ENCODE data around the gene EFEMP1.
"Not testable (repeated sequence)": the region's sequence is repeated elsewhere in the genome, so short reads cannot be mapped to it uniquely, and the experiment has no call there.

The EFEMP1 gene

GRCh38 chr2:55865096-55865835 lies 58.3 kb downstream of the EFEMP1 start:
- DNase-seq (ENCODE audit: low read depth, low spot score), result no peak

GRCh38 chr2:55864351-55865084 lies 59.1 kb downstream of the EFEMP1 start:
- no peak for DNase-seq (ENCODE audit: low read depth, low spot score)

- DNase-seq (ENCODE audit: low read depth, low spot score), result no peak
Measured at GRCh38 chr2:55862673-55863390, 60.8 kb downstream of the EFEMP1 start.

GRCh38 chr2:55862246-55862645 lies 61.3 kb downstream of the EFEMP1 start:
- DNase-seq (ENCODE audit: low read depth, low spot score), result peak; percentile 31

- no peak for DNase-seq (ENCODE audit: low read depth, low spot score)
Measured at GRCh38 chr2:55861733-55862132, 61.8 kb downstream of the EFEMP1 start.

- DNase-seq (ENCODE audit: low read depth, low spot score), result no peak
Measured at GRCh38 chr2:55860832-55861231, 62.8 kb downstream of the EFEMP1 start.

- no peak for DNase-seq (ENCODE audit: low read depth, low spot score)
Measured at GRCh38 chr2:55859875-55860274, 63.7 kb downstream of the EFEMP1 start.

GRCh38 chr2:55857766-55858165 lies 65.8 kb downstream of the EFEMP1 start:
- DNase-seq (ENCODE audit: low read depth, low spot score), result no peak

GRCh38 chr2:55856936-55857335 lies 66.6 kb downstream of the EFEMP1 start:
- no peak for DNase-seq (ENCODE audit: low read depth, low spot score)

- no peak for DNase-seq (ENCODE audit: low read depth, low spot score)
Measured at GRCh38 chr2:55848096-55848495, 75.5 kb downstream of the EFEMP1 start.

- DNase-seq (ENCODE audit: low read depth, low spot score), result no peak
Measured at GRCh38 chr2:55846426-55846825, 77.2 kb downstream of the EFEMP1 start.

- no peak for DNase-seq (ENCODE audit: low read depth, low spot score)
Measured at GRCh38 chr2:55844986-55845385, 78.6 kb downstream of the EFEMP1 start.

GRCh38 chr2:55843994-55844345 lies 79.6 kb downstream of the EFEMP1 start:
- no peak for DNase-seq (ENCODE audit: low read depth, low spot score)

GRCh38 chr2:55843096-55843993 lies 80.2 kb downstream of the EFEMP1 start:
- no peak for DNase-seq (ENCODE audit: low read depth, low spot score)

- no peak for DNase-seq (ENCODE audit: low read depth, low spot score)
Measured at GRCh38 chr2:55842046-55842445, 81.5 kb downstream of the EFEMP1 start.

GRCh38 chr2:55840460-55840859 lies 83.1 kb downstream of the EFEMP1 start:
- no peak for DNase-seq (ENCODE audit: low read depth, low spot score)

- no peak for DNase-seq (ENCODE audit: low read depth, low spot score)
Measured at GRCh38 chr2:55839182-55839819, 84.3 kb downstream of the EFEMP1 start.

- no peak for DNase-seq (ENCODE audit: low read depth, low spot score)
Measured at GRCh38 chr2:55838653-55839052, 84.9 kb downstream of the EFEMP1 start.

GRCh38 chr2:55838117-55838516 lies 85.5 kb downstream of the EFEMP1 start:
- not testable (repeated sequence) for DNase-seq (ENCODE audit: low read depth, low spot score)

- no peak for DNase-seq (ENCODE audit: low read depth, low spot score)
Measured at GRCh38 chr2:55837073-55837472, 86.5 kb downstream of the EFEMP1 start.
